Neuron (in vitro differentiated cells): ENCODE results near the gene SIGLEC7.
A peak's percentile ranks its signal among the peaks of the same experiment; 100 is the strongest.

ENCODE experiments used
- H2AFZ ChIP-seq: one replicate; pipeline ENCODE4 v1.6.1; 2013; ENCODE audit warnings: low read depth, mild to moderate bottlenecking, inconsistent platforms, low read length, moderate library complexity
- H3K27me3 ChIP-seq: one replicate; pipeline ENCODE4 v1.6.1; 2013; ENCODE audit warnings: low read length; ENCODE audit not compliant: insufficient read depth
- H3K36me3 ChIP-seq: one replicate; pipeline ENCODE4 v1.6.1; 2013; ENCODE audit warnings: low read length; ENCODE audit not compliant: insufficient read depth
- H3K4me1 ChIP-seq: one replicate; pipeline ENCODE4 v1.6.1; 2013; ENCODE audit warnings: low read length; ENCODE audit not compliant: insufficient read depth
- H3K4me3 ChIP-seq: 2 replicates; pipeline ENCODE4 v1.5.1; 2013; ENCODE audit warnings: mild to moderate bottlenecking, low read length, moderate library complexity
- H3K9me3 ChIP-seq: one replicate; pipeline ENCODE4 v1.6.1; 2013; ENCODE audit warnings: low read length

SIGLEC7 gene

DNA sequence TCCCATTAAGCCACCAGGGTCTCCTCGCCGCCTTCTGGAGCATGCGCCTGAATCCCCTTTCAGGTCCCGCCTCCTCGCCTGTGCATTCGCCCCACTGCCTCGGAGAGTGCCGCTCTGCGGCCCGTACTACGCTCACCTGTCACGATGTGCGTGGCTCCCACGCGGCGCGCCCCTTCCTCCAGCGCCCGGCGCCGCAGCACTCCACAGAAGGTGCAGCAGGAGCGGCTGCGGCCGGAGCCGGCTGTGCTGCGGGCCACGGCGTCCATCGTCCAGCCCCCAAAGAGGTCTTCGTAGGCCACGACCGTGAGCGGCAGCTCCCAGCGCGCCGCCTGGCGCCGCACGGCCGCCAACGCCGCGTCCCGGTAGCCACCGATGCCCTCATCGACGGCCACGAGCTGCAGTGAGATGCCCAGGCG lies 38.2 kb upstream of the SIGLEC7 start:
- peaks cover 19% of the 10 kb centered on the region for H3K36me3 ChIP-seq
- no peaks in the 10 kb centered on the region for H3K9me3 ChIP-seq
- H3K4me3 ChIP-seq, result no peak overlapping the region
- peaks cover 7% of the 10 kb centered on the region for H3K4me1 ChIP-seq
- no peaks in the 10 kb centered on the region for H3K27me3 ChIP-seq
- H2AFZ ChIP-seq, result no peak overlapping the region

DNA sequence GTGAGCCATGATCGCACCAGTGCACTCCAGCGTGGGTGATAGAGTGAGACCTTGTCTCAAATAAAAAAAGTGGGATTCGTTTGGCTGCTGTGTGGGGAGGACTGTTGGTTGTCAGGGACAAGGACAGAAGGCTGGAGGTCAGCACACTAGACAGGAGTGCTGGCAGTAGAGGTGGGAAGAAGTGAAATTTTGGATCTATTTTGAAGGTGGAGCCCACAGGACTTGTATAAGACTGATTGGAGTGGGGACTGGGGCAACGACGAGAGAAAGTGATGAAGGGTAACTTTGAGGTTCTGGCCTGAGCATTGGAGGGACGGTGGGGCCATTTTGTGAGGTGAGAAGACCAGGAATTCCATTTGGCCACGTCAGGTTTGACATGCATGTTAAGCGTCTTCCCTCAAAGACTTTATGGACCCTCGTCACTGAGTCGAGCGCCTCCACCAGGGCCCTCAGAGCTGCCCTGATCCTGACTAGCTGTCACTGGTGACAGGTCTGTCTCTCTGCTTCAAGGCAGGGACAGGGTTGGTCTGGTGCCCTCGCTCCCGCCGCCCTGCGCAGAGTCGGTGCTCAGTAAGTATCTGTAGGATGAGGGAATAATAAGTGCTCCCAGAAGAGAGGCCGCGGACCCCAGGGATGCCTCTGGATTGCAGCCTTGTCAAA lies 34.6 kb upstream of the SIGLEC7 start:
- Histone ChIP-seq H3K4me1 (peaks cover 7% of the 10 kb centered on the region), H3K4me3 (peak overlapping the region; percentile 85), H3K27me3 (peaks cover 5% of the 10 kb centered on the region), H3K9me3 (no peaks in the 10 kb centered on the region), H2AFZ (peak overlapping the region; percentile 20), H3K36me3 (peaks cover 9% of the 10 kb centered on the region)

DNA sequence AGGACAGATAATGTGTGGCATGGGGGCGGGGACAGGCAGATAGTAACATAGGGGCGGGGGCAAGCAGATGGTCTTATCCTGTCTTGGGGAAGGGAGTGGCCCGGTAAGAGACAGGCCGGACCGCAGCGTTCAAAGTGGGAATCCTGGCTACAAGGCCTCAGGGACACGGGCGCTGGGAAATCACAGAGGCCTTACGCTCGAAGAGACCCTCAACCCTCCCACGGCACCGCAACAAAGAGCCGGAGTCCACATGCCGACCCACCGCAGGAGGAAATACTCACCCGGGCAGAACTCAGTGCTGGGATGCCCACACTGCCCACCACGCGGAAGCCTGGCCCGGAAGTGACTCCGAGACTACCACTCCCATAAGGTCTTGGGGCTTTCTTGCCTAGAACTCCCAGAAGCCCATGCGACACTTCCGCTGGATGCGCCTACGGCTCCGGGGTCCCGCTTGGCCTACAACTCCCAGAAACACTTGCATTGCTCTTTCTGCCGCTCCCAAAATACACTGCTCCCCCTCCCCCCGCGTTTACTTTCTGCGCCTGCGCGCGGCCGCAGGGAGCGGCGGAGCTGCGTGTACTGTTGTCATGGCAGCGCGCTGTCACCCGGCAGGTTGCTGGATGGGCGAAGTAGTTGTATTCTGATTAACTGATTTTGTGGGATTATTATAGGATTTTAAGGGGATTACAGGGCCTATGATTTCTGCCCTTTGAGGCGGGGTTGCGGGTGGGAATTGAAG lies 33.9 kb upstream of the SIGLEC7 start, which contains the start of gene CTU1:
Gene CTU1 (minus strand): TSS at position 344 of the 739 bp plus-strand sequence. CDS start 3,840 bp downstream, outside the sequence.
- H3K27me3 ChIP-seq, result peaks cover 10% of the 10 kb centered on the region
- peak within 1 kb of the TSS; percentile 88 for H2AFZ ChIP-seq
- peak within 1 kb of the TSS; percentile 85 for H3K4me3 ChIP-seq
- no peaks in the 10 kb centered on the region for H3K9me3 ChIP-seq
- peaks cover 3% of the 10 kb centered on the region for H3K36me3 ChIP-seq
- H3K4me1 ChIP-seq, result peaks cover 7% of the 10 kb centered on the region

DNA sequence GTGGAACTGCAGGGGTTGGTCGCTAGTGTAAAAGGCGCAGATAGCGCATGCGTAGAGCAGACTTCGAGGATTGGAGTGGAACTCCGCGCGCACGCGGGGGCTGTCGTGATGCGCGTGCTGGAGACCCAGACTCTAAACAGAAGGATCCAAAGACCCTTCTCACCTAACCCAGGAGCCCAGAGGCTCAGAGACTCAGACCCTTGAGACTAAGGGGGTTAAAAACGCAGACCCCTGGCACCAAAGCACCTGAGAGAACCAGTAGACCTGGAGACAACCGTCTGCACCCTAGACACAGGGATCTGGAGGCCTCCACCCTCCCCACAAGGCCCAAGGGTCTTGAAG lies 33.3 kb upstream of the SIGLEC7 start:
- peaks cover 7% of the 10 kb centered on the region for H3K4me1 ChIP-seq
- peak overlapping the region; percentile 85 for H3K4me3 ChIP-seq
- peaks cover 2% of the 10 kb centered on the region for H3K36me3 ChIP-seq

DNA sequence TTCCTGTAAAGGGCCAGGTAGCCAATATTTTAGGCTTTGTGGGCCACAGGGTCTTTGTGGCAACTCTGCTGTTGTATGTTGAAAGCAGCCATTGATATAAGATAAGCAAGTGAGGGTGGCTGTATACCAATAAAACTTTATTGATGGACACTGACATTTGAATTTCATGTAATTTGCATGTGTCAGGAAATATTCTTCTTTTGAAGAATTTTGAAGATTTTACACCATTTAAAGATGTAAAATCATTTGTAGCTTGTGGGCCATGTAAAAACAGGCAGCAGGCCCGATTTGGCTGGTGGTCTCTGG lies 31.5 kb upstream of the SIGLEC7 start:
- peaks cover 14% of the 10 kb centered on the region for H3K27me3 ChIP-seq

More for the DNA sequence above, 33.3 kb upstream of the SIGLEC7 start:
- peaks cover 10% of the 10 kb centered on the region for H3K27me3 ChIP-seq
- H3K9me3 ChIP-seq, result no peaks in the 10 kb centered on the region
- peak overlapping the region; percentile 88 for H2AFZ ChIP-seq

DNA sequence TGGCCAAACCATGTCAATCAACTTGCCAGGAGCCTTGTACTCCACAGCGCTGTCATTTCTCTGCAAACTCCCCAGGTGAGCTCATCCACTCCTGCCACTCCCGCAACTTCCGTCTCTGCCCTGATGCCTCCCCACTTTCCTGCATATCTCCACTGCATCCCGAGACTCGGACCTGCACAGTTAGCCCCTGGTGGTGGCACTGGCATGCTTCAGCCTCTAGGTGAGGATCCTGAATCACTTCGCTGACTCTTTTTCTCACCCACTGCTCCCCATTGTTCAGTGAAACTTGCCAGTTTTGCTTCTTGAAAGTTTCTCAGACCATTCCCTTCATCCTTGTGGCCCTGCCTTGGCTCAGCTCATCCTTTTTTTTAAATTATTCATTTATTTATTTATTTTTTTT lies 30.5 kb upstream of the SIGLEC7 start:
- H3K4me3 ChIP-seq, result no peak overlapping the region
- peaks cover 7% of the 10 kb centered on the region for H3K4me1 ChIP-seq
- H3K9me3 ChIP-seq, result no peaks in the 10 kb centered on the region
- H3K36me3 ChIP-seq, result no peaks in the 10 kb centered on the region
- H2AFZ ChIP-seq, result no peak overlapping the region
- peaks cover 14% of the 10 kb centered on the region for H3K27me3 ChIP-seq

More for the DNA sequence above, 31.5 kb upstream of the SIGLEC7 start:
- H3K36me3 ChIP-seq, result no peaks in the 10 kb centered on the region
- no peak overlapping the region for H2AFZ ChIP-seq
- H3K4me1 ChIP-seq, result peaks cover 7% of the 10 kb centered on the region
- H3K9me3 ChIP-seq, result no peaks in the 10 kb centered on the region
- H3K4me3 ChIP-seq, result no peak overlapping the region

DNA sequence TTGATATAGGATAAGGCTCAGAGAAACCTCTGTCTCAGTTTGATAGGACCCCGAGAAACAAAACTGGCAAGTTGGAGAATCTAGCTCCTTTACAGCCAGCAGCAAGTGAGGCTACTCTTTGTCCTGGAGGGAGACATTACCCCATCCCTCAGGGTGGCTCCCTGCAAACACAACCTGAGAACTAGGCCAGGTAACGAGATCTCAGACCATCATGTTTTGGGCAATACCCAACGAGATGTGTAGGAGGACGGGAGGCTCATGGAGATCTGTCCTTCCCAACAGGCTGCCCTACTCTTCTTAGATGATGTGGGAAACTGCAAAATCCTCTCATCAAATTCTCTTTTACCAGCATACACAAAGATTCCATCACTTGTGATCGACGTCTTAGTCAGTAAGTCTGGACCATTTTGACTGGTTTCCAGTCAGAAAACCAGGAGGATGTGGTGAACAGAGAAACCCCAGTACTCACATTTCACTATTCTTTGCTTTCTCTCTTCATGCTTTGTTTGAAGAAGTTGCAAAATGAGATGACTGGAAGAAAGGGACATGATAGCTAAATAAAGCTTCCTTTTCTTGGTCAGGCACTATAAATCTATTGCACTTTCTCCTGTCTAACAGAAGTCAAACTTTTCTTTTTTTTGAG lies 27.9 kb upstream of the SIGLEC7 start:
- Histone ChIP-seq H3K36me3 (no peaks in the 10 kb centered on the region), H3K9me3 (no peaks in the 10 kb centered on the region), H3K4me1 (no peaks in the 10 kb centered on the region), H2AFZ (no peak overlapping the region), H3K4me3 (no peak overlapping the region), H3K27me3 (peaks cover 15% of the 10 kb centered on the region)

DNA sequence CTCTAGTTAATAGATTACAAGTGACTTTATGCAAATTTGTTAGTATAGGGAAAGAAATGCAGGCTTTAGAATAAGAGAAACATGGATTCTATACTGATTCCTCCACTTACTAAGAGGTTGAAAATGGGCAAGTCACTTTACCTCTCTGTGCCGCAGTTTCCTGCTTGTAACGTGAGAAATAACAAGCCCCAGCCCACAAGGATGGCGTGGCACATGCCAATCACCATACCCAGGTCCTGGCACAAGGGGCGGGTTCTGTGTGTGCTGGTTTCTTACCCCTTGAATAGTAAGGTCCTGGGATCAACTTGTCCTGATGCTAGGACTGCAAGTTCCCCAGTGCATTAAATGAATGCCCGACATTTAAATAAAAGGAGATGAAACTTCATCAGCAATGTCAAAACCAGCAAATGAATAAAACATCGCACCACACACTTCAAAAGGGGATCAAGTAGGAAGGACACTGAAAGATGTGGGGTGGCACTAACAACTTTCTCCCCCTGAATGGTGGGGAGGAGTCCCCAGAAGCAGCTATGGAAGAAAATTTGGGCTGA lies 25.3 kb upstream of the SIGLEC7 start:
- Histone ChIP-seq H3K4me1 (no peaks in the 10 kb centered on the region), H2AFZ (no peak overlapping the region), H3K27me3 (peaks cover 25% of the 10 kb centered on the region), H3K36me3 (no peaks in the 10 kb centered on the region), H3K4me3 (no peak overlapping the region), H3K9me3 (no peaks in the 10 kb centered on the region)

DNA sequence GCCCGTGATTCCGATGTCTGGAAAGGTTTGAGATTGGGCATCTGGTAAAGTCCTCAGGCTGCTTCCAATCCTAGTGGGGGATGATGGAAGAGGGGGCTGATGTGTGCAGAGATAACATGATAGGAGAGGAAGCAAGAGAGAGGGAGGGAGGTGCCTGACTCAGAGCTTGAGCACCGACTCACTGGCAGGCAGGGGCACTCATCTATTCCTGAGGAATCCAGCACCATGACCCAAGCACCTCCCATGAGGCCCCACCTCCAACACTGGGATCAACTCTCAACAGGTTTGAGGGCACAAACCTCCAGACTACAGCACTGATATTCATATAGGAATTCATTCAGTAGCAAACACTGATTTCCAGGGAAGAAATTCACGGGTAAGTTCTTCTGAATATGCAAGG lies 23.0 kb upstream of the SIGLEC7 start:
- H3K36me3 ChIP-seq, result no peaks in the 10 kb centered on the region
- no peak overlapping the region for H2AFZ ChIP-seq
- H3K4me1 ChIP-seq, result no peaks in the 10 kb centered on the region
- peaks cover 17% of the 10 kb centered on the region for H3K27me3 ChIP-seq
- no peaks in the 10 kb centered on the region for H3K9me3 ChIP-seq
- H3K4me3 ChIP-seq, result no peak overlapping the region

DNA sequence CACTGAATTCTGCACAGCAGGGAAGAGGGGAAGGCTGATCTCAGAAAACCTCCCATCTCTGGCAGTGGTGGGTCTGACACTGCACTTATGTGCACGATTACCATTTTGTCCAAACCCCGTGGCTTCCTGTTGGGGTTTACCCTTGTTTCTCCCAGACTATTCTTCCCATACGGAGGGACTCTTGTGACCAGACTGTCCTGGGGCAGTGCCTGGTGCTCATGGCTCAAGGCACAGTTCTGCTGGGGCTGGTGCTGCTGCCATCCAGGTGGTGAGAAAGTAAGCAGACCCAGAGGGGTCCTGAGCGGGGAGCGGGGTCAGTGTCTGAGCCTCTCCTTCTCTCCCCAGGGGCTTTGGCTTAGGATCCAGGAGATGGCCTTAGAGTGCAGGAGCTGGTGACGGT lies 22.5 kb upstream of the SIGLEC7 start:
- no peaks in the 10 kb centered on the region for H3K36me3 ChIP-seq
- H3K27me3 ChIP-seq, result peaks cover 15% of the 10 kb centered on the region
- H3K4me1 ChIP-seq, result no peaks in the 10 kb centered on the region
- no peak overlapping the region for H3K4me3 ChIP-seq
- H2AFZ ChIP-seq, result no peak overlapping the region
- no peaks in the 10 kb centered on the region for H3K9me3 ChIP-seq

DNA sequence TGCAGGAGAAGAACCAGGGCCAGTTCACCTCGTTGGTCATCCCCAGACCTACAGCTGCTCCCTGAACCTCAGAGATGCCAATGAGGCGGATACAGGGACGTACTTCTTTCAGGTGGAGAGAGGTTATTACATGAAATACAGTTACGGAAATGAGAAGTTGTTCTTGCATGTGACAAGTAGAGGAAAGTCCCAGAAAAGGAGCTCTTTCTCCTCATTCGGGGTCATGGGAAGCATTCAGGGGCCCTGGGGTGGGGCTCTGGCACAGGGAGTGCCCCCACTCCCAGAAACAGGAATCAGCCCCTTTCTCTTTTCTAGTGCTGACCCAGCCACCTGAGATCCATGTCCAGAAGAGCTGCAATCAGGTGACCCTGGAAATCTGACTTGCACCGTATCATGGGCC lies 21.9 kb upstream of the SIGLEC7 start:
- Histone ChIP-seq H2AFZ (no peak overlapping the region), H3K4me1 (no peaks in the 10 kb centered on the region), H3K4me3 (no peak overlapping the region), H3K9me3 (no peaks in the 10 kb centered on the region), H3K27me3 (peaks cover 15% of the 10 kb centered on the region), H3K36me3 (no peaks in the 10 kb centered on the region)

DNA sequence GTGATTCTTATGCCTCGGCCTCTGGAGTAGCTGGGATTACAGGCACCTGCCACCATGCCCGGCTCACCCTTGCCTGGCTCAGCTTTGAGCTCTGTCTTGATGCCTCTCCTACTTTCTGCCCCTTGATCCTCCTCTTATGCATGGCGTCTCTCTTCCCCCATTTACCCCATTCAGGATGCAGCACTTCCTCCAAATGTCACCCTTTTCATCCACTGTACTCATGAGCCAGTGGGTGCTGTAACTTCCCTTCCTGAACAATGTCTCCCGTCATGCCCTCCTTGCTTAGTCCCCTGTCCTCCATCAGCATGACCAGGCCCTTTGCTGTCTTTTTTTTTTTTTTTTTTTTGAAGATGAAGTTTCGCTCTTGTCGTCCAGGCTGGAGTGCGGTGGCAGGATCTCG lies 20.8 kb upstream of the SIGLEC7 start:
- Histone ChIP-seq H3K36me3 (no peaks in the 10 kb centered on the region), H3K9me3 (no peaks in the 10 kb centered on the region), H2AFZ (no peak overlapping the region)

More for the DNA sequence above, 20.8 kb upstream of the SIGLEC7 start:
- no peaks in the 10 kb centered on the region for H3K4me1 ChIP-seq
- no peak overlapping the region for H3K4me3 ChIP-seq
- peaks cover 15% of the 10 kb centered on the region for H3K27me3 ChIP-seq
